GM21825 (cell line): Measurements from ENCODE around the gene THNSL1.

Experiments used
- ATAC-seq: cut with Tn5 transposase; IDR thresholded peaks from one replicate; pipeline ENCODE4 v1.9.1; 2021; ENCODE audit warnings: mild to moderate bottlenecking, moderate library complexity; ENCODE audit not compliant: unreplicated experiment

THNSL1 gene

DNA sequence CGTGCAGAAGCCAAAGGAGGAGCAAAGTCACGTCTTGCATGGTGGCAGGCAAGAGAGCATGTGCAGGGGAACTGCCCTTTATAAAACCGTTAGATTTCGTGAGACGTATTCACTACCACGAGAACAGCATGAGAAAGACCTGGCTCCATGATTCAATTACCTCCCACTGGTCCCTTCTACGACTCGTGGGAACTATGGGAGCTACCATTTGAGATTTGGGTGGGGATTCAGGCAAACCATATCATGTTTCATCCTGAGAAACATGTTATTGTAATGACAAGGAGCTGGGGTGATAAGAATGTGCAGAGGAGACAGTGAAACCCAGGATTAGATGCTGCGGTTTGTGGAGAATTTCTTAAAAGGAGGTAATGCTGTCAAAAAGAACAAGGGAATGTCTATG lies 34.0 kb downstream of the THNSL1 start:
- no peak for ATAC-seq

DNA sequence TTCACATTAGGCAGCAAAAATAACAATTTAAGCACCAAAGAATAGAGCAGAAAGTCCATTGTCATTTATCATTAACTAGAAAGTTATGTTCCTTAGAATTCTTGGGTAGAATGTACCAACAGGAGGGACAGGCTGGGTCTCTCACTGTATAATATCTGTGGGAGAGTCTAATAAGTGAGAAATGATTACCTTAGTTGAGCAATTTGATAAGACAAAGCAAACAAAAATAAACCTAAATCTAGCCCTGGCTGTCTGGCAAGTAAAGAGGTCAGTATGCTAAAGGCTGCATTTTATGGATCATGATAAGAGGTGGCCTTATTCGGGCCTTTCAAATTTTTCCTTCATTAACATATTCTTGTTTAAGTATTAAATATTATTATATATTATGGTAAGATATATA lies 35.6 kb downstream of the THNSL1 start:
- ATAC-seq, result no peak

DNA sequence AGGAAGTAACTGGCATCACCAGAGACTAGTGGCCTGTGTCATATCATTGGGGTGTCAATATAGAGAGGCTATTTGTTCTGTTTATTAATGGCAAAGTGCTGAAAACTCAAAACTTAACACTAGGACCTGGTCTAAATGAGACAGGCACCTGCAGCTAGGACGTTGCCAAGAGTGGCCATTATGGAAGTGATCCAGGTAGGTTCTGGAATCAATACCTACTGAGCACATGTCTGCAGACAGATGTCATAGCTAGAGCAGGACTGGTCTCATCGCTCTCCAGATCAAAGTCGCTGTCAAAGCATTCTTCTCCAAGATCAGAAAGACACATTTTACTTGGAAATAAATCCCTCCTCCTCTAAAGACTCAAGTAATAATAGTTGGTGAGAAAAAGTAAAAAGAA lies 40.3 kb downstream of the THNSL1 start:
- ATAC-seq, result no peak

DNA sequence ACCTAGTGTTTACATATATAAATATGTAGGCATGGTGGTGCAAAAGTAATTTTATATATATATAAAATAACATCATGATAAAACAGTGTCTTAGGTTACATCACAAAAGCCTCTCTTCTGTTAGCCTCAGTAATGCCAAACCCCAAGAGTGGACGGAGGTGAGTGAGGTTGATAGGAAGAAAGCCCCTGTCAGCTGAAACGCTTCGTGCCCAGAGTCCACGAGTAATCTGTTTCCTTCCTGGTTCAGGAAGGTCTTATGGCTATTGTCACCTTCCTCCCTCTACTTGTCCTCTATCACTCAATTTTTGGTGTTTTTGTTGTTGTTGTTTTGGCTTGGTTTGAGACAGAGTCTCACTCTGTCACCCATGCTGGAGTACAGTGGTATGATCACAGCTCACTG lies 41.5 kb downstream of the THNSL1 start:
- no peak for ATAC-seq

DNA sequence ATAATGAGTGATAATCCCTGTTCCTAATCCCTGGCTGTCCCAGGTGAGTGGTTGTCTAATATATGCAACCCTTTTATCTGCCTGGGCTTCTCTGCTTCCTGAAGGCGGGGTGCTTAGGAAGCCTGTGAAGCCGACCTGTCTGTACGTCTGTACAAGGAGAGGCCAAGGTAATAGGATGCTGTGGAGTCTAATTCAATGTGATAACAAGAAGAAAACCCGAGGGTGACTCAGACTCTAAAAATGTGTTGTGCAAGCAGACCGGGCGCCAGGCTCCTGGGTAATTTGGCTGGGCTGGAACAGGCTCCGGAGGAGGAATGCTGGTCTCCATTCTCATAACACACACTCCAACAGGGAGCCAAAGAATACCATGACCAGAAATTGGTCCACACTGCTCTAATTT lies 43.6 kb downstream of the THNSL1 start:
- ATAC-seq, result no peak

DNA sequence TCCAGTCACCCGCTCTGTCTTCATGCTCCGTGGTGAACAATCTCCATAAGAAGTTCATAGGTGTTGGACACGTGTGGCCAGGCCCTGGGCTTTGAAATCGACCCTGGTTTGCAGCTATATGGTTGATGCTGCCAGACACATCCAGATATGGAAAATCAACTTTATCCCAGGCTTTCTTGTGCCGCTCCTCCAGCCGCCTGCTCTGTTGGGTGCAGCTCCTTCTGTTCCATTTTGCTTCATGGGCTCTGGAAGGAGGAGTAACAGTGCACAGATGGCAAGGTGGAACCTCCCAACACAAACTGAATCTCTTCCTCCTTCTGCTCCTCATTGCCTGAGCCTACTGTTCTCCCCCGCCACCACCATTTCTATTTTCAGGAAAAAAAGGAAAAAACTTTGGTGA lies 44.7 kb downstream of the THNSL1 start:
- ATAC-seq, result no peak

DNA sequence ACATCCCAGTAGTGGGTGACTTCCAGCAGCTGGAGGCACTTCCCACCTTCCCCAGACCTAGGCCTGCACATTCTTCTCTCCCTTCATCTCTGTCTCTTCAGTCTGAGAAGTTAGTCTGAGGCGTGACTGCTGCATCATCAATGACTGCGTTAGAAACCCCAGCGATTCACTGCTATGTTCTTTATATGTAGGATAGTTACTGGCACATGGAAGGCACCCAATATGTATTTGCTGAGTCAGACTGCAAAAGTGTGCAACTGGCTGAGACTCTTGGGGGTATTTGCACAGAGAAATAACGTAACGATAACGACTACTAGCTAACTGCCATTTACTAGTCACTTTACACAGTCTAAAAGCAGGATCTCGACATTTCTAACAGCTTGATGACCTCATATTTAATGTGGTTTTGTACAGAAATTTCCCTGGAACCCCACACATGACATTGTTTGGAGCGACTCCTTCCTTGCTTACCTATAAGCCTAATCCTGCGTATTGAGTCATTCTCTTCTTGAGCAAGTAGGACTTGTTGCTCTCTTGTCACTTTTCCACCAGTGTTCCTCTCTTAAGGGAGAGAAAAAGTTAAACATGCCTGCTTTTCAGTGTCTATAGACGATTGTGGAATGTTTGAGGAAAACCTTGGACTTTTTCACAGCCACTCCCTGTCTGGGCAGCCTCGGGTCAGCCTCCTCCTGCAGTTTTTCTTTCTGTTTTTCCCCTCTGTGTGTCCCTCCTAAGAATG lies 45.5 kb downstream of the THNSL1 start:
- ATAC-seq, result no peak

DNA sequence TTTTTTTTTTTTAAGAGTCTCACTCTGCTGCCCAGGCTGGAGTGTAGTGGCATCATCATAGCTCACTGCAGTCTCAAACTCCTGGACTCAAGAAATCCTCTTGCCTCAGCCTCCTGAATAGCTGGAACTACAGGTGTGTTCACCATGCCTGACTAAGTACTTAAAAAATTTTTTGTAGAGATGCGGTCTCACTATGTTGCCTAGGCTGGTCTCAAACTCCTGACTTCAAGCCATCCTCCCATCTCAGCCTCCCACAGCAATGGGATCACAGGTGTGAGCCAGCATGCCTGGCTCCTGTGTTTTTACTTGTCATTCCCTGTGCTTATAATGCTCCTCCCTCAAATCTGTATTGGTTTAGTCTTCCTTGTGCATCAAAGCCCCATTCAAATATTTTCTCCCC lies 46.7 kb downstream of the THNSL1 start:
- no peak for ATAC-seq

DNA sequence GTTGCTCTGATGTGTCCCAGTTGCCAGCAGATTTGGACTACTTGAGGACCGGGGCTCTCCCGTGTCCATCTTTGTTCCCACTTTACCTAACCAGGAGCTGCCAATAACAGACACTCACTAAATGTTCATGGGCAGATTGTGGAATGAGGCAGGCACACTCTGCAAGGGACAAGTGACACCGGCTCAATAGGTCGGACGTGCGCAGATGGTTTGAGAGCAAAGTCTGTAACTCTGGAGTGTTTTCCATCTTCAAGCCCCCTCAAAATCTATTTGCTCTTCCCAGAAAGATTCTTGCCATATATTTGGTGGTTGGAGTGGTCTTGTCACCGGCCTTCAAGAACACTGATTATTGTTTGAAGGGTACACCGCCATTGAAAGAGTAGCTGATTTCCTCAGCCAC lies 47.2 kb downstream of the THNSL1 start:
- ATAC-seq, result no peak

DNA sequence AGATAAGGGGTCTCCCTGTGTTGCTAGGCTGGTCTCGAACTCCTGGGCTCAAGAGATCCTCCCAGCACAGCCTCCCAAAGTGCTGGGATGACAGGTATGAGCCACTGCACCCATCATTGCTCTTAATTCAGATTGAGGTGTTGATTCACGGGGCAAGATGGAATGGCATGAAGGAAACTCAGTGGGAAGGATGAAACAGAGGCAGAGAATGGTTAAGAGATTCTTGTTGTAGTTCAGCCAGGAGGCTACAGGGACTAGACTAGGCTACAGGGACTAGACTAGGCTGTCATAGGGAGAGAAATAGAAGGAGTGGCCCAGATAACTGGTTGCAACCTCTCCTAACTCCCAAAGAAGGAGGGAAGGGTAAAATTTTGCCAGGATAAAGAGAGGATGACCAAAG lies 48.0 kb downstream of the THNSL1 start:
- no peak for ATAC-seq

DNA sequence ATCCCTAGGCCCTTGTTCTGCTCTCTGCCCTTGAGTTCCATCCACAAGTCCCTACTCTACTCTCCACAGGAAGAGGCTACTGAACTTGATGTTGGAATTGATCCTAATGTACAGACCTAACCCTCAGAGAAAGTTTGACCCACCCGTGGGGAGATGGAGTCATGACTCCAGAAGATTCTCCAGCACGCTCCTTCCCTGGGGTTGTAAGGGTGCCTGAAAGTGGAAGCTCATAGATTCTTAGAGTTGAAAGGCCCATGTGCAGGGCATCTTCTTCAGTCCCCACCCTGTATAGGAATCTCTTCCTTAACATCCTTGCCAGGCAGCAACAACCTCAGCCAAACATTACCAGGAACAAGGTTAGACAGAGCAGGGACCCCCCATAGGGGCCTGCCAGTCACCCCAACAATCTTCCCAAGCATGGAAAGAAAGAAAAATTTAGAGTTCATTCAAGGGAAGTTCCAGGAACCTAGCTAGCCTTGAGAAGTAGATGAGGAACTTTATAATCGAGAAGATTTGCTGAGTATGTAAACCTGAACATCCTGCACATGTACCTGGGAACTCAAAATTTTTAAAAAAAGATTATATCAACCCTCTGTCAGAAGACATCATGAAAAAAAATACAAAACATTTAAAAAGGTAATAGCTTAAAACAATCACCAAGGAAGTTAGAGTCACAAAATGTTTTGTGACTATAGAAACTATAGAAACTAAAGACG lies 49.5 kb downstream of the THNSL1 start:
- ATAC-seq, result no peak

DNA sequence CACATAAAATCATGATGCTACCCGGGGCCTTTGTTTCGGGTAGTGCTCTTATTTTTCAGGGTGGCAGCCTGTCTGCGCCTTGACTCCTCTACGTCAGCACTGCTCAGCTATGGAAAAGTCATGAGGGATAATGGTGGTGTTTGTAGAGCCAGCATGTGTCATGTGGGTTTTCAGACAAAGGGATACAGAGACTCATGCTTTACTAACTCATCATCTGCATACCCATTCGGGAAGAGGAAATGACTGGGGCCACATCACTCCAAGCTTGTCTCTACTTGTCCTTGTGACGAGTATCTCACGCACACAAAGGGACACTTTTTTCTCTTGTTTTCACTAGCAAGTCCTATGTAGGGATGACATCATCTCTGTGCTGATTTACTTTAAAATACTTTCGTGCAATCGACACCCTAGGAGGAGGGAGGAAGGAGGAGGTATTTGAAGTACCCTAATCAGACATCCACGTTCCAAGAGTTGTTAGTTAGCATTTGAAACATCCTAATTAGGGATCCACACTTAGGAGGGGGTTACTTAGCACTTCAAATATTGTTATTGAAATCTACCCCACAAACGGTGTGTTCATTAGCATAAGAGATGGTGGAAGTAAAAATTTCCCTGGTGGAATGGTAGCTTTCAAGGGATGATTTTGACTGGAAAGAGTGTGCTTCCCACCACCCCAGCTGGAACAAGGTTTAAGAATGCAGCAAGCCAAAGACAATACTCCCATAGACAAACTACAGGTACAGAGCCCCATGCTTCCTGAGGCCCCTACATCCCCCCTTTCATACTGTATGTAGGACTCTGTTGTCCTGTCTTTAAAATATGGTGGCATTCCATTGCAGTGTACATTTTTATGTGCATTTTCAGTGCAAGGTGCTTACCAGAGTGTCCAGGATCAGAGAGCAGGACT lies 52.0 kb downstream of the THNSL1 start:
- no peak for ATAC-seq

DNA sequence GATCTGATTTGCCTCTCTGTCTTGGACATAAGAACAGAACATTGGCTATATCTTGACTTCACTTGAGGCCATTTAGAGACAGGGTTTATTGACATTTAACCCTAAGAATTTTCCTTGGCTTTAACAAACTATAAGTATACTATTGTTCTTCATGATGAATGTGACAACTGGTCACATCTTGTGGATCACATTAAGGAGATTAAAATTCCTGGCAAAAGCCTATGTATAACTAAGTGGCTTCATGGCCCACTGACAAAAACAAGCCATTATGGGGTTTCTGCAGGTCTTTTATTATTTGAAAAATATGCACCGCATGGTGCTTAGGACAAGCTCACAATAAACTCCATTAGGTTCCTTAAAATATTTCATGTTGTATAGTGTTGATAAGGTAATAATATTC lies 54.8 kb downstream of the THNSL1 start:
- no peak for ATAC-seq

DNA sequence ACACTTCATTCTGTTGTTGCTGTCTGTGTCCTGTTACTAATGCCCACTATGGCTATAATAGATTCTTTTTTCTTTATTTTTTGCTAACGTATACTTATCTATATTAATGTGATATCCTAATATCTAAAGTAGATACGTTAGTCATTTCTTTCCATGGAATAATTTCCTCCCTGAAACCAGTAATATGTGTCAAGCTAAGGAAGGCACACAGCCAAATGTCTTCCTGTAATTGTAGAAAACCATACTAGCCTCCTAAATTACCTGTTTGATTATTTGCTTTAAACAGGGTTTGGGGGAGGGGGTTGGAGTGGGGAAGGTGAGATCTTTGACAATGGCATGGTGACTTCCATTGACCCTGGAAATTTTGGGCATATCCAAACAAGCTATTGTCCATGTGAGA lies 56.4 kb downstream of the THNSL1 start:
- no peak for ATAC-seq

DNA sequence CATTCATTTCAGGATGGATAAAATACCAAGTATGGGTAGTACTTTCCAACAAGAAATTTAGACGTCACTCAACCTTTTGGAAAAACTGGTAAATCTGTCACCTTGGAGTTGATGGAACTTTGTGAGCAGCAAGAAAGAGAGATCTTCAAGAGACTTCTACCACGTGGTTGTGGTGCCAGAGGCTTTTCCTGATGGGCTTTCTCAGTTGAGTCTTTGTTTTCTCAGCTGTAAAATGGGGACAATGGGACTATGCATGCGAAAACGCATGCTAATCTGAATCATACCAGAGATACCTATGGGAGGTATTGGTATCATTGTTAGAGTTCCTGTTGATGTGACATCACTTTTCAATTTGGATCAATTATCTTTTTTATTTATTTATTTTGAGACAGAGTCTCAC lies 59.4 kb downstream of the THNSL1 start:
- ATAC-seq, result no peak
